Measurements from ENCODE around the gene C1QTNF2. TPM values are rescaled to one million over a fixed set of nuclear protein-coding genes. Genes with fewer than 3 reads are reported as not detected.

C1QTNF2 gene
- total and polyA plus RNA-seq, 4 donors = 0.17 to 0.37 (median 0.23) TPM

DNA sequence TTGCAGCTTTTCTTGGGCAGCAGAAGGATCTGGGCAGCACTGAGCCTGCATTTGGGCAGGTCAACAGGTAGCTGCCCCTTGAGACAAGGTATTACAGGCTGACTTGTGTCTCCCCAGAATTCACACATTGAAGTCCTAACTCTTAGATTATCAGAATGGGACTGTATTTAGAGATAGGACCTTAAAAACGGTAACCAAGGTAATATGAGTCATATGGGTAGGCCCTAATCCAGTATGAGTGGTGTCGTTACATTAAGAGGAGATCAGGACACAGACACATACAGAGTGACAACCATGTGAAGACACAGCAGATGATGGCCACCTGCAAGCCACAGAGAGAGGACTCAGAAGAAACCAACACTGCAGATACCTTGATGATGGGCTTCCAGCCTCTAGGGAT, 3.2 kb downstream of the C1QTNF2 start:
- Histone ChIP-seq H3K4me1 (ENCODE audit: control insufficient read depth in 4 of 4, insufficient read depth in 4 of 4, low read length in 3 of 4) (peaks cover 0 to 3% (median 1%) of the 10 kb centered on the region in 4 donors), H3K9me3 (ENCODE audit: control insufficient read depth in 4 of 4, low read length in 3 of 4) (no peaks in the 10 kb centered on the region), H3K36me3 (ENCODE audit: control insufficient read depth in 4 of 4, insufficient read depth in 3 of 4, low read depth in 1 of 4, low read length in 3 of 4) (no peaks in the 10 kb centered on the region), H3K9ac (ENCODE audit: low read depth in 1 of 2, low read length in 2 of 2) (no peak overlapping the region), H3K27ac (ENCODE audit: low read depth in 1 of 2, low read length in 2 of 2) (no peak overlapping the region), H3K27me3 (ENCODE audit: control insufficient read depth in 4 of 4, insufficient read depth in 4 of 4, low read length in 3 of 4) (peaks cover 0 to 6% (median 5%) of the 10 kb centered on the region in 4 donors), H3K4me3 (ENCODE audit: low read depth in 1 of 3, low read length in 3 of 3) (no peak overlapping the region)
- TF ChIP-seq HNF4A (conservative IDR thresholded peaks at IDR 0.05) (no peak), FOXA2 (IDR thresholded peaks at IDR 0.05) (no peak), TAF1 (conservative IDR thresholded peaks at IDR 0.05) (no peak), HNF4G (IDR thresholded peaks at IDR 0.05) (no peak), NR2F2 (IDR thresholded peaks at IDR 0.05) (no peak), YY1 (IDR thresholded peaks at IDR 0.05) (no peak), EGR1 (IDR thresholded peaks at IDR 0.05; ENCODE audit: low read depth in 2 of 2) (no peak), SP1 (IDR thresholded peaks at IDR 0.05) (no peak)
- TF ChIP-seq, protein P1, sequence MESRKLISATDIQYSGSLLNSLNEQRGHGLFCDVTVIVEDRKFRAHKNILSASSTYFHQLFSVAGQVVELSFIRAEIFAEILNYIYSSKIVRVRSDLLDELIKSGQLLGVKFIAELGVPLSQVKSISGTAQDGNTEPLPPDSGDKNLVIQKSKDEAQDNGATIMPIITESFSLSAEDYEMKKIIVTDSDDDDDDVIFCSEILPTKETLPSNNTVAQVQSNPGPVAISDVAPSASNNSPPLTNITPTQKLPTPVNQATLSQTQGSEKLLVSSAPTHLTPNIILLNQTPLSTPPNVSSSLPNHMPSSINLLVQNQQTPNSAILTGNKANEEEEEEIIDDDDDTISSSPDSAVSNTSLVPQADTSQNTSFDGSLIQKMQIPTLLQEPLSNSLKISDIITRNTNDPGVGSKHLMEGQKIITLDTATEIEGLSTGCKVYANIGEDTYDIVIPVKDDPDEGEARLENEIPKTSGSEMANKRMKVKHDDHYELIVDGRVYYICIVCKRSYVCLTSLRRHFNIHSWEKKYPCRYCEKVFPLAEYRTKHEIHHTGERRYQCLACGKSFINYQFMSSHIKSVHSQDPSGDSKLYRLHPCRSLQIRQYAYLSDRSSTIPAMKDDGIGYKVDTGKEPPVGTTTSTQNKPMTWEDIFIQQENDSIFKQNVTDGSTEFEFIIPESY (IDR thresholded peaks at IDR 0.05) = no peak
- TF ChIP-seq, protein P2, sequence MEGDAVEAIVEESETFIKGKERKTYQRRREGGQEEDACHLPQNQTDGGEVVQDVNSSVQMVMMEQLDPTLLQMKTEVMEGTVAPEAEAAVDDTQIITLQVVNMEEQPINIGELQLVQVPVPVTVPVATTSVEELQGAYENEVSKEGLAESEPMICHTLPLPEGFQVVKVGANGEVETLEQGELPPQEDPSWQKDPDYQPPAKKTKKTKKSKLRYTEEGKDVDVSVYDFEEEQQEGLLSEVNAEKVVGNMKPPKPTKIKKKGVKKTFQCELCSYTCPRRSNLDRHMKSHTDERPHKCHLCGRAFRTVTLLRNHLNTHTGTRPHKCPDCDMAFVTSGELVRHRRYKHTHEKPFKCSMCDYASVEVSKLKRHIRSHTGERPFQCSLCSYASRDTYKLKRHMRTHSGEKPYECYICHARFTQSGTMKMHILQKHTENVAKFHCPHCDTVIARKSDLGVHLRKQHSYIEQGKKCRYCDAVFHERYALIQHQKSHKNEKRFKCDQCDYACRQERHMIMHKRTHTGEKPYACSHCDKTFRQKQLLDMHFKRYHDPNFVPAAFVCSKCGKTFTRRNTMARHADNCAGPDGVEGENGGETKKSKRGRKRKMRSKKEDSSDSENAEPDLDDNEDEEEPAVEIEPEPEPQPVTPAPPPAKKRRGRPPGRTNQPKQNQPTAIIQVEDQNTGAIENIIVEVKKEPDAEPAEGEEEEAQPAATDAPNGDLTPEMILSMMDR (IDR thresholded peaks at IDR 0.05; ENCODE audit: low read depth, low read length, missing input control) = no peak
- WGBS = 83% methylated on average over 2 of the region's 2 CpGs
- no peak for DNase-seq (ENCODE audit: low spot score)

DNA sequence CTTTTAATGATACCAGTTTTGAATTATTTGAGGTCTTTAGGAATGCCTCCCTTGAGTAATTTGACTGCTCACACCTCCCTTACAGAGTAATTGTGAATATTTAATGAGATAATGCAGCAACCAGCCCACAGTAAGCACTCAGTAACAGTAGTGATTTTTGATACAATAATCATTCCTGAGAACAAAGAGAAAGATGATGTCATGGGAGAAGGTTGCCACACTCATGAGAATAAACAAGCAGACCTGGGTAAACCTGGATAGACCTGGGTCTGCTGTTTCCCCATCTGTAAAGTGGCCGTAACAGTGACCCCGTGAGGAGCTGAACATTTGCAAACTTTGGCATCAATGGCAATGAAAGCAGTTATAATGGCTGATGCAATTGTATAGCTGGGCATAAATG, 4.2 kb downstream of the C1QTNF2 start:
- H3K27ac ChIP-seq (ENCODE audit: low read depth in 1 of 2, low read length in 2 of 2) = no peak overlapping the region
- peaks cover 0 to 6% (median 5%) of the 10 kb centered on the region in 4 donors for H3K27me3 ChIP-seq (ENCODE audit: control insufficient read depth in 4 of 4, insufficient read depth in 4 of 4, low read length in 3 of 4)
- no peak for DNase-seq (ENCODE audit: low spot score)
- H3K9me3 ChIP-seq (ENCODE audit: control insufficient read depth in 4 of 4, low read length in 3 of 4) = no peaks in the 10 kb centered on the region
- H3K36me3 ChIP-seq (ENCODE audit: control insufficient read depth in 4 of 4, insufficient read depth in 3 of 4, low read depth in 1 of 4, low read length in 3 of 4) = no peaks in the 10 kb centered on the region
- H3K4me3 ChIP-seq (ENCODE audit: low read depth in 1 of 3, low read length in 3 of 3) = no peak overlapping the region
- 83% methylated on average over 2 of the region's 2 CpGs for WGBS
- TF ChIP-seq YY1 (IDR thresholded peaks at IDR 0.05) (no peak), RXRA (IDR thresholded peaks at IDR 0.05) (no peak), JUND (IDR thresholded peaks at IDR 0.05) (no peak), EGR1 (IDR thresholded peaks at IDR 0.05; ENCODE audit: low read depth in 2 of 2) (no peak), FOXA2 (IDR thresholded peaks at IDR 0.05) (no peak), HNF4G (IDR thresholded peaks at IDR 0.05) (no peak), SP1 (IDR thresholded peaks at IDR 0.05) (no peak), TAF1 (conservative IDR thresholded peaks at IDR 0.05) (no peak), HNF4A (conservative IDR thresholded peaks at IDR 0.05) (no peak)
- TF ChIP-seq, protein P3, sequence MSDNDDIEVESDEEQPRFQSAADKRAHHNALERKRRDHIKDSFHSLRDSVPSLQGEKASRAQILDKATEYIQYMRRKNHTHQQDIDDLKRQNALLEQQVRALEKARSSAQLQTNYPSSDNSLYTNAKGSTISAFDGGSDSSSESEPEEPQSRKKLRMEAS (IDR thresholded peaks at IDR 0.05) = no peak
- TF ChIP-seq, protein P2 (IDR thresholded peaks at IDR 0.05; ENCODE audit: low read depth, low read length, missing input control) = no peak
- TF ChIP-seq, protein P4, sequence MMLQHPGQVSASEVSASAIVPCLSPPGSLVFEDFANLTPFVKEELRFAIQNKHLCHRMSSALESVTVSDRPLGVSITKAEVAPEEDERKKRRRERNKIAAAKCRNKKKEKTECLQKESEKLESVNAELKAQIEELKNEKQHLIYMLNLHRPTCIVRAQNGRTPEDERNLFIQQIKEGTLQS (IDR thresholded peaks at IDR 0.05) = no peak
- TF ChIP-seq, protein P1 (IDR thresholded peaks at IDR 0.05) = no peak
- H3K4me1 ChIP-seq (ENCODE audit: control insufficient read depth in 4 of 4, insufficient read depth in 4 of 4, low read length in 3 of 4) = peaks cover 0 to 3% (median 1%) of the 10 kb centered on the region in 4 donors
- H3K9ac ChIP-seq (ENCODE audit: low read depth in 1 of 2, low read length in 2 of 2) = no peak overlapping the region
